GM15510 (cell line): ENCODE data around the gene PPM1J.

Experiments
- POLR2A ChIP-seq: IDR thresholded peaks from 3 replicates; pipeline ENCODE4 v1.6.1; 2011; ENCODE audit warnings: borderline replicate concordance; ENCODE audit not compliant: insufficient read length; ENCODE audit errors: extremely low read depth

PPM1J gene

GRCh38 chr1:112666946-112667345, 48.2 kb downstream of the PPM1J start:
- no peak for TF ChIP-seq POLR2A

GRCh38 chr1:112665857-112666256, 49.3 kb downstream of the PPM1J start:
- no peak for TF ChIP-seq POLR2A
